ENCODE measurements around the gene EXOC2. TPM values are rescaled to one million over a fixed set of nuclear protein-coding genes. Genes with fewer than 3 reads are reported as not detected.

EXOC2 gene
- total RNA-seq, 1 experiment from 2014 or later = 30.5 TPM

DNA sequence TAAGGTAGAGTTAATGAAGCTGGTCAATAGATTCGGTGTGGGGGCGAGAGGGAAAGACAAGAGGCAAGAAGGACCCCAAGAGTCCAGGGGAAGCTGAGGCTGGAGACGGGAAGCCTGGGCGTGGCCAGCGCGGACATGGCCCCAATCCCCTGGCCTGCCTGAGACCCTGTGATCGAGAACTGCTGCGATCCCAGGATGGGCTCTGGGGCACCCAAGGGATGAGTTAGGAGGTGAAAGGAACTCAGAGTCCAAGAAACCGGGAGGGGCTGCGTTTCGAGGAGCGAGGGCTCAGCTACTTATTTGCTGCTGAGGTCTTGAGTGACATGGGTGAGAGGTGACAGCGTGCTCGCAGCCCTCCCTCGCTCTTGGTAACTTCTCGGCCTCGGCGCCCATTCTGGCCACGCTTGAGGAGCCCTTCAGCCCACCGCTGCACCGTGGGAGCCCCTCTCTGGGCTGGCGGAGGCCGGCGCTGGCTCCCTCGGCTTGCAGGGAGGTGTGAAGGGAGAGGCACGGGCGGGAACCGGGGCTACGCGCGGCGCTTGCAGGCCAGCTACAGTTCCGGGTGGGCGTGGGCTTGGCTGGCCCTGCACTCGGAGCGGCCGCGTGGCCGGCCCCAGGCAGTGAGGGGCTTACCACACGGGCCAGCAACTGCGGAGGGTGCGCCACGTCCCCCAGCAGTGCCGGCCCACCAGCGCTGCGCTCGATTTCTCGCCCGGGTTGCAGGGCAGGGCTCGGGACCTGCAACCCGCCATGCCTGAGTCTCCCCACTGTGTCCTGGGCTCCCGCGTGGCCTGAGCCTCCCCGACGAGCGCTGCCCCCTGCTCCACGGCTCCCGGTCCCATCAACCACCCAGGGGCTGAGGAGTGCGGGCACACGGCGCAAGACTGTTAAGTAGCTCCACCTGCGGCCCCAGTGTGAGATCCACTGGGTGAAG, 243.2 kb downstream of the EXOC2 start:
- DNase-seq (ENCODE audit: low read depth, low spot score) = no peak
- Histone ChIP-seq H3K36me3 (ENCODE audit: control insufficient read depth, insufficient read depth, low read length) (no peaks in the 10 kb centered on the region), H3K27ac (ENCODE audit: low read length) (no peak overlapping the region), H3K9me3 (ENCODE audit: control insufficient read depth, insufficient read depth, low read depth, low read length) (no peaks in the 10 kb centered on the region), H3K27me3 (ENCODE audit: control insufficient read depth, insufficient read depth, low read length) (peaks cover 9% of the 10 kb centered on the region), H3K4me1 (ENCODE audit: control insufficient read depth, insufficient read depth, low read length) (no peaks in the 10 kb centered on the region), H3K4me3 (ENCODE audit: low read depth in 2 of 2, low read length in 2 of 2) (no peak overlapping the region)
- POLR2A ChIA-PET = interaction anchor here (0.6 kb wide), 1 partner anchor 8 kb away, joined by 4 read pairs; no protein-coding TSS in a partner anchor
- ATAC-seq = no peak
- TF ChIP-seq, protein P1, sequence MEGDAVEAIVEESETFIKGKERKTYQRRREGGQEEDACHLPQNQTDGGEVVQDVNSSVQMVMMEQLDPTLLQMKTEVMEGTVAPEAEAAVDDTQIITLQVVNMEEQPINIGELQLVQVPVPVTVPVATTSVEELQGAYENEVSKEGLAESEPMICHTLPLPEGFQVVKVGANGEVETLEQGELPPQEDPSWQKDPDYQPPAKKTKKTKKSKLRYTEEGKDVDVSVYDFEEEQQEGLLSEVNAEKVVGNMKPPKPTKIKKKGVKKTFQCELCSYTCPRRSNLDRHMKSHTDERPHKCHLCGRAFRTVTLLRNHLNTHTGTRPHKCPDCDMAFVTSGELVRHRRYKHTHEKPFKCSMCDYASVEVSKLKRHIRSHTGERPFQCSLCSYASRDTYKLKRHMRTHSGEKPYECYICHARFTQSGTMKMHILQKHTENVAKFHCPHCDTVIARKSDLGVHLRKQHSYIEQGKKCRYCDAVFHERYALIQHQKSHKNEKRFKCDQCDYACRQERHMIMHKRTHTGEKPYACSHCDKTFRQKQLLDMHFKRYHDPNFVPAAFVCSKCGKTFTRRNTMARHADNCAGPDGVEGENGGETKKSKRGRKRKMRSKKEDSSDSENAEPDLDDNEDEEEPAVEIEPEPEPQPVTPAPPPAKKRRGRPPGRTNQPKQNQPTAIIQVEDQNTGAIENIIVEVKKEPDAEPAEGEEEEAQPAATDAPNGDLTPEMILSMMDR (IDR thresholded peaks at IDR 0.05) = no peak
- TF ChIP-seq POLR2AphosphoS5 (IDR thresholded peaks at IDR 0.05; ENCODE audit: low read depth, low read length) (no peak), SIN3A (IDR thresholded peaks at IDR 0.05; ENCODE audit: borderline replicate concordance, insufficient read depth, low read depth, low read length) (no peak), TCF7L2 (IDR thresholded peaks at IDR 0.05; ENCODE audit: low read depth, low read length) (no peak)
- TF ChIP-seq, protein P2, sequence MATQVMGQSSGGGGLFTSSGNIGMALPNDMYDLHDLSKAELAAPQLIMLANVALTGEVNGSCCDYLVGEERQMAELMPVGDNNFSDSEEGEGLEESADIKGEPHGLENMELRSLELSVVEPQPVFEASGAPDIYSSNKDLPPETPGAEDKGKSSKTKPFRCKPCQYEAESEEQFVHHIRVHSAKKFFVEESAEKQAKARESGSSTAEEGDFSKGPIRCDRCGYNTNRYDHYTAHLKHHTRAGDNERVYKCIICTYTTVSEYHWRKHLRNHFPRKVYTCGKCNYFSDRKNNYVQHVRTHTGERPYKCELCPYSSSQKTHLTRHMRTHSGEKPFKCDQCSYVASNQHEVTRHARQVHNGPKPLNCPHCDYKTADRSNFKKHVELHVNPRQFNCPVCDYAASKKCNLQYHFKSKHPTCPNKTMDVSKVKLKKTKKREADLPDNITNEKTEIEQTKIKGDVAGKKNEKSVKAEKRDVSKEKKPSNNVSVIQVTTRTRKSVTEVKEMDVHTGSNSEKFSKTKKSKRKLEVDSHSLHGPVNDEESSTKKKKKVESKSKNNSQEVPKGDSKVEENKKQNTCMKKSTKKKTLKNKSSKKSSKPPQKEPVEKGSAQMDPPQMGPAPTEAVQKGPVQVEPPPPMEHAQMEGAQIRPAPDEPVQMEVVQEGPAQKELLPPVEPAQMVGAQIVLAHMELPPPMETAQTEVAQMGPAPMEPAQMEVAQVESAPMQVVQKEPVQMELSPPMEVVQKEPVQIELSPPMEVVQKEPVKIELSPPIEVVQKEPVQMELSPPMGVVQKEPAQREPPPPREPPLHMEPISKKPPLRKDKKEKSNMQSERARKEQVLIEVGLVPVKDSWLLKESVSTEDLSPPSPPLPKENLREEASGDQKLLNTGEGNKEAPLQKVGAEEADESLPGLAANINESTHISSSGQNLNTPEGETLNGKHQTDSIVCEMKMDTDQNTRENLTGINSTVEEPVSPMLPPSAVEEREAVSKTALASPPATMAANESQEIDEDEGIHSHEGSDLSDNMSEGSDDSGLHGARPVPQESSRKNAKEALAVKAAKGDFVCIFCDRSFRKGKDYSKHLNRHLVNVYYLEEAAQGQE (IDR thresholded peaks at IDR 0.05; ENCODE audit: insufficient read depth in 1 of 2, low read depth in 2 of 2, low read length in 1 of 2) = no peak
- in situ Hi-C loops (cut with HindIII; ENCODE audit: low pct_unique_long_range_greater_than_20kb, low sequenced_read_pairs) (no loop called here), intact Hi-C loops (cut with micrococcal nuclease; ENCODE audit: unreplicated experiment) (no loop called here)
- CTCF ChIA-PET = interaction anchor here (0.6 kb wide), 1 partner anchor 1427 kb away, joined by 3 read pairs; no protein-coding TSS in a partner anchor
- no TSS peak for BruUV-seq (replicated peaks)

DNA sequence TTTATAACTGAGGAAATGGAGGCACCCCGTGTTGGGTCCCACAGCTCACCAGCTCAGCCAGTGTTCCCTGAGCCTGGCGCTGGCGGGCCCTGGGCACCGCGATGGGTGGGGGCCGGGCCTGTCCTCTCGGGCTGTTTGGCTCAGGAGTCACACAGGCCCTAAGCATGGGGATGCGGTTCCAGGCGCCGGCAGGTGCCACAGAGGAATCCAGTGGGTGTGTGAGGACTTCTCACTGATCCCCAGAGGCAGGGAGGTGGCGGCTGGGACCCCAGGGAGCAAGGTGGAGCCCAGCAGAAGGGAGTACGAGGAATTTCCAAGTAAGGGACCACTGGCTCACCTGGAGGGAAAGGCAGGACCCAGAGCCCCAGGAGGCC, 243.9 kb downstream of the EXOC2 start:
- intact Hi-C loops (cut with micrococcal nuclease; ENCODE audit: unreplicated experiment) (no loop called here), in situ Hi-C loops (cut with HindIII; ENCODE audit: low pct_unique_long_range_greater_than_20kb, low sequenced_read_pairs) (no loop called here)
- DNase-seq (ENCODE audit: low read depth, low spot score) (no peak), ATAC-seq (no peak)
- H3K9me3 ChIP-seq (ENCODE audit: control insufficient read depth, insufficient read depth, low read depth, low read length) = no peaks in the 10 kb centered on the region
- H3K4me3 ChIP-seq (ENCODE audit: low read depth in 2 of 2, low read length in 2 of 2) = no peak overlapping the region
- H3K4me1 ChIP-seq (ENCODE audit: control insufficient read depth, insufficient read depth, low read length) = no peaks in the 10 kb centered on the region
- BruUV-seq (replicated peaks) = no TSS peak
- no peaks in the 10 kb centered on the region for H3K36me3 ChIP-seq (ENCODE audit: control insufficient read depth, insufficient read depth, low read length)
- no peak overlapping the region for H3K27ac ChIP-seq (ENCODE audit: low read length)
- POLR2A ChIA-PET = no interaction called here
- CTCF ChIA-PET = no interaction called here
- TF ChIP-seq POLR2AphosphoS5 (IDR thresholded peaks at IDR 0.05; ENCODE audit: low read depth, low read length) (no peak), TCF7L2 (IDR thresholded peaks at IDR 0.05; ENCODE audit: low read depth, low read length) (no peak), SIN3A (IDR thresholded peaks at IDR 0.05; ENCODE audit: borderline replicate concordance, insufficient read depth, low read depth, low read length) (no peak)
- TF ChIP-seq, protein P2 (IDR thresholded peaks at IDR 0.05; ENCODE audit: insufficient read depth in 1 of 2, low read depth in 2 of 2, low read length in 1 of 2) = no peak
- TF ChIP-seq, protein P1 (IDR thresholded peaks at IDR 0.05) = no peak
- H3K27me3 ChIP-seq (ENCODE audit: control insufficient read depth, insufficient read depth, low read length) = peaks cover 3% of the 10 kb centered on the region

All from Panc1 (cell line).